ENCODE results near the gene KCNK5. TPM values are rescaled to one million over a fixed set of nuclear protein-coding genes. Genes with fewer than 3 reads are reported as not detected.

KCNK5 gene
- total and polyA plus RNA-seq, 9 of the 15 experiments (the other 6 are each of a cell fraction or from before 2014, with no cell fraction given) = 1.5 to 45.8 (median 25.8) TPM

DNA sequence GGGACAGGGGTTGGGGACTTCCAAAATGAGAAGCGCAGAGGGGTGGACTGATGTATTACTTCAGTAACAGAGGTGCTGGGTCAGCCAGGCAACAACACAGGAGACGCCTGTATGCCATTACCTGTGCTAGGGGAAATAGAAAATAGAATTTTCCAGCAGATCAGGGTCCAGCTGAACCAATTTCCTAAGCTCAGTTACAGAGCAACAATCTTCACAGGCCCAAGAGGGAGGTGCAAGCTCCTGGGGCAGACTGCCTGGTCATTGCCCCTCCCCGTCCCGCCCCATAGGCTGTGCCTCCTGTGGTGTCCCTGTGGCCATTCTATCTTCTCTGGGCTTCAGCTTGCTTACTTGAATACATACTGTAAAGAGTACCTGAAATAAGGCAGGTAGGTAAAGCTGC, 3.7 kb downstream of the KCNK5 start (continued):
- TF ChIP-seq, protein P1, sequence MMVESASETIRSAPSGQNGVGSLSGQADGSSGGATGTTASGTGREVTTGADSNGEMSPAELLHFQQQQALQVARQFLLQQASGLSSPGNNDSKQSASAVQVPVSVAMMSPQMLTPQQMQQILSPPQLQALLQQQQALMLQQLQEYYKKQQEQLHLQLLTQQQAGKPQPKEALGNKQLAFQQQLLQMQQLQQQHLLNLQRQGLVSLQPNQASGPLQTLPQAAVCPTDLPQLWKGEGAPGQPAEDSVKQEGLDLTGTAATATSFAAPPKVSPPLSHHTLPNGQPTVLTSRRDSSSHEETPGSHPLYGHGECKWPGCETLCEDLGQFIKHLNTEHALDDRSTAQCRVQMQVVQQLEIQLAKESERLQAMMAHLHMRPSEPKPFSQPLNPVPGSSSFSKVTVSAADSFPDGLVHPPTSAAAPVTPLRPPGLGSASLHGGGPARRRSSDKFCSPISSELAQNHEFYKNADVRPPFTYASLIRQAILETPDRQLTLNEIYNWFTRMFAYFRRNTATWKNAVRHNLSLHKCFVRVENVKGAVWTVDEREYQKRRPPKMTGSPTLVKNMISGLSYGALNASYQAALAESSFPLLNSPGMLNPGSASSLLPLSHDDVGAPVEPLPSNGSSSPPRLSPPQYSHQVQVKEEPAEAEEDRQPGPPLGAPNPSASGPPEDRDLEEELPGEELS (CRISPR knock-in tag; IDR thresholded peaks at IDR 0.05; ENCODE audit: borderline replicate concordance) = no peak
- TF ChIP-seq FOXK2 (conservative IDR thresholded peaks at IDR 0.05 in 1 of 2, IDR thresholded peaks at IDR 0.05 in 1 of 2; ENCODE audit: low read depth in 2 of 2) (0 out of 4 replicates have a peak, but pooled peaks of 1 of the 2 experiments have one; percentile 27), BRCA1 (IDR thresholded peaks at IDR 0.05) (no peak), BRCA1 (CRISPR knock-in tag; IDR thresholded peaks at IDR 0.05) (no peak), SP1 (CRISPR knock-in tag; IDR thresholded peaks at IDR 0.05) (peak; percentile 44; the same call in 1 of the 2 replicates), ZFP30 (CRISPR knock-in tag; IDR thresholded peaks at IDR 0.05; ENCODE audit: borderline replicate concordance) (no peak), ZNF449 (CRISPR knock-in tag; IDR thresholded peaks at IDR 0.05) (no peak), MAZ (CRISPR knock-in tag; conservative IDR thresholded peaks at IDR 0.05 in 1 of 2, IDR thresholded peaks at IDR 0.05 in 1 of 2) (0 out of 4 replicates have a peak, but pooled peaks of 1 of the 2 experiments have one; percentile 45), SMC3 (conservative IDR thresholded peaks at IDR 0.05; ENCODE audit: insufficient read depth, low read depth, low read length) (no peak), BRF1 (IDR thresholded peaks at IDR 0.05; ENCODE audit: borderline replicate concordance, extremely low read depth, insufficient read length) (no peak), MYNN (IDR thresholded peaks at IDR 0.05) (0 out of 2 replicates have a peak, but pooled peaks have one; percentile 15), MYNN (CRISPR knock-in tag; IDR thresholded peaks at IDR 0.05) (no peak), TCF7L2 (IDR thresholded peaks at IDR 0.05; ENCODE audit: low read depth, low read length) (0 out of 2 replicates have a peak, but pooled peaks have one; percentile 20), GATAD2A (IDR thresholded peaks at IDR 0.05) (no peak), NBN (IDR thresholded peaks at IDR 0.05; ENCODE audit: low read depth) (0 out of 2 replicates have a peak, but pooled peaks have one; percentile 43), KDM5B (IDR thresholded peaks at IDR 0.05; ENCODE audit: insufficient replicate concordance, low read depth, low read length) (peak; percentile 20), NUFIP1 (IDR thresholded peaks at IDR 0.05; ENCODE audit: partially characterized antibody) (no peak), RFX7 (CRISPR knock-in tag; IDR thresholded peaks at IDR 0.05) (no peak)
- TF ChIP-seq, protein P2, sequence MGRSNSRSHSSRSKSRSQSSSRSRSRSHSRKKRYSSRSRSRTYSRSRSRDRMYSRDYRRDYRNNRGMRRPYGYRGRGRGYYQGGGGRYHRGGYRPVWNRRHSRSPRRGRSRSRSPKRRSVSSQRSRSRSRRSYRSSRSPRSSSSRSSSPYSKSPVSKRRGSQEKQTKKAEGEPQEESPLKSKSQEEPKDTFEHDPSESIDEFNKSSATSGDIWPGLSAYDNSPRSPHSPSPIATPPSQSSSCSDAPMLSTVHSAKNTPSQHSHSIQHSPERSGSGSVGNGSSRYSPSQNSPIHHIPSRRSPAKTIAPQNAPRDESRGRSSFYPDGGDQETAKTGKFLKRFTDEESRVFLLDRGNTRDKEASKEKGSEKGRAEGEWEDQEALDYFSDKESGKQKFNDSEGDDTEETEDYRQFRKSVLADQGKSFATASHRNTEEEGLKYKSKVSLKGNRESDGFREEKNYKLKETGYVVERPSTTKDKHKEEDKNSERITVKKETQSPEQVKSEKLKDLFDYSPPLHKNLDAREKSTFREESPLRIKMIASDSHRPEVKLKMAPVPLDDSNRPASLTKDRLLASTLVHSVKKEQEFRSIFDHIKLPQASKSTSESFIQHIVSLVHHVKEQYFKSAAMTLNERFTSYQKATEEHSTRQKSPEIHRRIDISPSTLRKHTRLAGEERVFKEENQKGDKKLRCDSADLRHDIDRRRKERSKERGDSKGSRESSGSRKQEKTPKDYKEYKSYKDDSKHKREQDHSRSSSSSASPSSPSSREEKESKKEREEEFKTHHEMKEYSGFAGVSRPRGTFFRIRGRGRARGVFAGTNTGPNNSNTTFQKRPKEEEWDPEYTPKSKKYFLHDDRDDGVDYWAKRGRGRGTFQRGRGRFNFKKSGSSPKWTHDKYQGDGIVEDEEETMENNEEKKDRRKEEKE (IDR thresholded peaks at IDR 0.05; ENCODE audit: borderline replicate concordance in 1 of 2, control insufficient read depth in 1 of 2, low read depth in 2 of 2, low read length in 1 of 2) = no peak
- TF ChIP-seq, protein P3, sequence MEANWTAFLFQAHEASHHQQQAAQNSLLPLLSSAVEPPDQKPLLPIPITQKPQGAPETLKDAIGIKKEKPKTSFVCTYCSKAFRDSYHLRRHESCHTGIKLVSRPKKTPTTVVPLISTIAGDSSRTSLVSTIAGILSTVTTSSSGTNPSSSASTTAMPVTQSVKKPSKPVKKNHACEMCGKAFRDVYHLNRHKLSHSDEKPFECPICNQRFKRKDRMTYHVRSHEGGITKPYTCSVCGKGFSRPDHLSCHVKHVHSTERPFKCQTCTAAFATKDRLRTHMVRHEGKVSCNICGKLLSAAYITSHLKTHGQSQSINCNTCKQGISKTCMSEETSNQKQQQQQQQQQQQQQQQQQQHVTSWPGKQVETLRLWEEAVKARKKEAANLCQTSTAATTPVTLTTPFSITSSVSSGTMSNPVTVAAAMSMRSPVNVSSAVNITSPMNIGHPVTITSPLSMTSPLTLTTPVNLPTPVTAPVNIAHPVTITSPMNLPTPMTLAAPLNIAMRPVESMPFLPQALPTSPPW (CRISPR knock-in tag; IDR thresholded peaks at IDR 0.05) = peak; percentile 52; the same call in 1 of the 2 replicates
